ENCODE measurements around the gene DMRT1.

GRCh38 chr9:893115-893514 lies 51.6 kb downstream of the DMRT1 start:
- TF ChIP-seq SIN3A (IDR thresholded peaks at IDR 0.05; ENCODE audit: borderline replicate concordance, insufficient read depth, low read depth, low read length) (no peak), POLR2AphosphoS5 (IDR thresholded peaks at IDR 0.05; ENCODE audit: low read depth, low read length) (no peak), REST (IDR thresholded peaks at IDR 0.05; ENCODE audit: insufficient read depth in 1 of 2, low read depth in 2 of 2, low read length in 1 of 2) (no peak)

All from Panc1 (cell line).